Vagina (tissue), 2 donors: Measurements from ENCODE around the gene ARHGAP23. TPM values are rescaled to one million over a fixed set of nuclear protein-coding genes. Genes with fewer than 3 reads are reported as not detected.
"Not testable (repeated sequence)": the region's sequence is repeated elsewhere in the genome, so short reads cannot be mapped to it uniquely, and the experiment has no call there.

Experiments
- DNase-seq, 2 donors: peaks; one replicate each; pipeline ENCODE4 v3.0.0-alpha.2; 2017; ENCODE audit errors: extremely low spot score in 2 of 2
- H3K27ac ChIP-seq: fragments of 200-600 bp; sonication (generic); one replicate; pipeline ENCODE4 v1.5.1; 2019
- H3K27me3 ChIP-seq: fragments of 200-600 bp; sonication (generic); one replicate; pipeline ENCODE4 v1.5.1; 2019
- H3K36me3 ChIP-seq, 2 donors: fragments of 200-600 bp; sonication (generic); one replicate each; pipeline ENCODE4 v1.5.1; 2017 to 2019
- H3K4me1 ChIP-seq: fragments of 200-600 bp; sonication (generic); one replicate; pipeline ENCODE4 v1.5.1; 2019
- H3K4me3 ChIP-seq, 2 donors: fragments of 200-600 bp; sonication (generic); 1 replicate in 1 of 2; 2 replicates in 1 of 2; pipeline ENCODE4 v1.5.1; 2016 to 2019
- H3K9me3 ChIP-seq: fragments of 200-600 bp; sonication (generic); one replicate; pipeline ENCODE4 v1.5.1; 2019
- POLR2A ChIP-seq, 2 donors: fragments of 450-650 bp; IDR thresholded peaks; one replicate each; pipeline ENCODE4 v1.6.1; 2017; ENCODE audit warnings: antibody characterized with exemption in 2 of 2, mild to moderate bottlenecking in 2 of 2, moderate library complexity in 2 of 2
- POLR2AphosphoS5 ChIP-seq, 2 donors: sonication (generic); formaldehyde crosslinking; IDR thresholded peaks; one replicate each; pipeline ENCODE4 v1.9.0; 2017; ENCODE audit warnings: antibody characterized with exemption in 2 of 2, mild to moderate bottlenecking in 2 of 2, low read depth in 1 of 2; ENCODE audit not compliant: insufficient read depth in 1 of 2
- intact Hi-C: fragments of 100-400 bp; cut with DNase I; formaldehyde crosslinking; loops from one replicate; pipeline ENCODE4 v1.15.1; 2023
- total RNA-seq: library from RNA; depleted of rRNA; stranded (reverse); fragments of >200 nt; gene quantifications from one replicate; pipeline ENCODE4 v1.2.3, GENCODE V29; 2016
- TF ChIP-seq, protein P1 (sequence below), 3 experiments: fragments of 450-650 bp in 2 of 3; fragments of 200-600 bp in 1 of 3; sonication (generic) in 1 of 3; IDR thresholded peaks; one replicate each; pipeline ENCODE4 v1.5.1; 2017 to 2019; ENCODE audit warnings: antibody characterized with exemption in 3 of 3, mild to moderate bottlenecking in 2 of 3, moderate library complexity in 2 of 3

Gene ARHGAP23
- total RNA-seq, 1 donor from 2014 or later, result 70.2 TPM

- Histone ChIP-seq H3K27ac (no peak overlapping the region), H3K36me3 (peaks cover 0 to 66% of the 10 kb centered on the region in 2 donors)
- intact Hi-C loops, result no loop called here
These were observed 70.1 kb downstream of the ARHGAP23 start for GRCh38 chr17:38498353-38498752.

GRCh38 chr17:38499230-38499629 is 71.0 kb downstream of the ARHGAP23 start:
- intact Hi-C loops, result not testable (repeated sequence)

More at GRCh38 chr17:38498353-38498752, 70.1 kb downstream of the ARHGAP23 start:
- H3K9me3 ChIP-seq, result no peaks in the 10 kb centered on the region
- no peaks in the 10 kb centered on the region for H3K27me3 ChIP-seq
- no peak overlapping the region for H3K4me3 ChIP-seq
- H3K4me1 ChIP-seq, result no peaks in the 10 kb centered on the region
- no peak for DNase-seq
- TF ChIP-seq POLR2A (IDR thresholded peaks at IDR 0.05), result no peak
- no peak for TF ChIP-seq POLR2AphosphoS5 (IDR thresholded peaks at IDR 0.05; ENCODE audit: insufficient read depth in 1 of 2, low read depth in 1 of 2)
- TF ChIP-seq, protein P1, sequence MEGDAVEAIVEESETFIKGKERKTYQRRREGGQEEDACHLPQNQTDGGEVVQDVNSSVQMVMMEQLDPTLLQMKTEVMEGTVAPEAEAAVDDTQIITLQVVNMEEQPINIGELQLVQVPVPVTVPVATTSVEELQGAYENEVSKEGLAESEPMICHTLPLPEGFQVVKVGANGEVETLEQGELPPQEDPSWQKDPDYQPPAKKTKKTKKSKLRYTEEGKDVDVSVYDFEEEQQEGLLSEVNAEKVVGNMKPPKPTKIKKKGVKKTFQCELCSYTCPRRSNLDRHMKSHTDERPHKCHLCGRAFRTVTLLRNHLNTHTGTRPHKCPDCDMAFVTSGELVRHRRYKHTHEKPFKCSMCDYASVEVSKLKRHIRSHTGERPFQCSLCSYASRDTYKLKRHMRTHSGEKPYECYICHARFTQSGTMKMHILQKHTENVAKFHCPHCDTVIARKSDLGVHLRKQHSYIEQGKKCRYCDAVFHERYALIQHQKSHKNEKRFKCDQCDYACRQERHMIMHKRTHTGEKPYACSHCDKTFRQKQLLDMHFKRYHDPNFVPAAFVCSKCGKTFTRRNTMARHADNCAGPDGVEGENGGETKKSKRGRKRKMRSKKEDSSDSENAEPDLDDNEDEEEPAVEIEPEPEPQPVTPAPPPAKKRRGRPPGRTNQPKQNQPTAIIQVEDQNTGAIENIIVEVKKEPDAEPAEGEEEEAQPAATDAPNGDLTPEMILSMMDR (IDR thresholded peaks at IDR 0.05), result no peak

DNA sequence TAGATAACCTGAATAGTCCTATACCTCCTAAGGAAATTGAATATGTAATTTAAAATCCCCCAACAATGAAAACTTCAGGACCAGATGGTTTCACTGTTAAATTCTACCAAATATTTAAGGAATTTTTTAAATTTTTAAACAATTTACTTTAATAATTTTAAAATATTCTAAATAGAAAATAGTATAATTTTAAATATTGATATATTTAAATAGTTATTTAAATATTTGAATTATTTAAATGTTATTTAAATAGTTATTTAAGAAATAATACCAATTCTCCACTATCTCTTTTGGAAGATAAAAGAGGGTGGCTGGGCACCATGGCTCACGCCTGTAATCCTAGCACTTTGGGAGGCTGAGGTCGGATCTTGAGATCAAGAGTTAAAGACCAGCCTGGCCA is 73.5 kb downstream of the ARHGAP23 start:
- DNase-seq, result not testable (repeated sequence)

More at GRCh38 chr17:38499230-38499629, 71.0 kb downstream of the ARHGAP23 start:
- DNase-seq, H3K27ac ChIP-seq, H3K4me3 ChIP-seq, H3K9me3 ChIP-seq, H3K4me1 ChIP-seq, H3K27me3 ChIP-seq: not testable (repeated sequence)
- H3K36me3 ChIP-seq, result peaks cover 0 to 59% of the 10 kb centered on the region in 2 donors

GRCh38 chr17:38503286-38503913 is 75.1 kb downstream of the ARHGAP23 start:
- intact Hi-C loops, DNase-seq, H3K4me1 ChIP-seq, H3K27me3 ChIP-seq, H3K9me3 ChIP-seq, H3K27ac ChIP-seq, H3K4me3 ChIP-seq: not testable (repeated sequence)
- H3K36me3 ChIP-seq, result peaks cover 0 to 61% of the 10 kb centered on the region in 2 donors

More for the DNA sequence above, 73.5 kb downstream of the ARHGAP23 start:
- H3K27me3 ChIP-seq, H3K4me3 ChIP-seq, H3K27ac ChIP-seq, intact Hi-C loops, H3K4me1 ChIP-seq, H3K9me3 ChIP-seq: not testable (repeated sequence)
- H3K36me3 ChIP-seq, result peaks cover 0 to 67% of the 10 kb centered on the region in 2 donors

- Histone ChIP-seq H3K36me3 (peaks cover 0 to 53% of the 10 kb centered on the region in 2 donors), H3K4me1 (no peaks in the 10 kb centered on the region), H3K4me3 (no peak overlapping the region), H3K27ac (no peak overlapping the region), H3K27me3 (no peaks in the 10 kb centered on the region), H3K9me3 (no peaks in the 10 kb centered on the region)
- no peak for DNase-seq
- TF ChIP-seq POLR2AphosphoS5 (IDR thresholded peaks at IDR 0.05; ENCODE audit: insufficient read depth in 1 of 2, low read depth in 1 of 2) (no peak), POLR2A (IDR thresholded peaks at IDR 0.05) (no peak)
- TF ChIP-seq, protein P1 (IDR thresholded peaks at IDR 0.05), result no peak
- intact Hi-C loops, result no loop called here
These were observed 76.0 kb downstream of the ARHGAP23 start for GRCh38 chr17:38504216-38504615.

DNA sequence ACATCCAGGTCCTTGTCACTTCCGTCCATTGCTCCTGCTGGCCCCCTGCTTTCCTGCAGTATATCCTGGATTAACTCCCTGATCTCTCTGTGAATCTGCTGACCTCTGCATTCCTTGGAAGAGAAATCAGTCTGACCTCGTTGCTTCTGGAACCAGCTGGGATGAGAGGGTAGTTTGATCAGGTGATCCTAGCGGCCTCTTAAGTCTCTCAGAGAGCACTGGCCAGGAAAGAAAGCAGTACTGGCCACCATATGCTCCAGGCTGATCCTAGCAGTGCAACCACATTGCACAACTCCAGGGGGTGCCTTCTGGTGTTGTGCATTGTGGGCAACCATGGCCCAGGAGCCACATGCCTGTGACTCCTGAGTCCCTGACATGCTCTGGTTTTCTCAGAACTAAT is 79.2 kb downstream of the ARHGAP23 start:
- H3K9me3 ChIP-seq, result no peaks in the 10 kb centered on the region
- H3K4me3 ChIP-seq, result no peak overlapping the region
- no peak overlapping the region for H3K27ac ChIP-seq
- DNase-seq, result no peak
- peaks cover 19% of the 10 kb centered on the region for H3K4me1 ChIP-seq
- no peak for TF ChIP-seq POLR2A (IDR thresholded peaks at IDR 0.05)
- TF ChIP-seq, protein P1 (IDR thresholded peaks at IDR 0.05), result no peak
- TF ChIP-seq POLR2AphosphoS5 (IDR thresholded peaks at IDR 0.05; ENCODE audit: insufficient read depth in 1 of 2, low read depth in 1 of 2), result no peak
- peaks cover 0 to 35% of the 10 kb centered on the region in 2 donors for H3K36me3 ChIP-seq
- intact Hi-C loops, result no loop called here
- H3K27me3 ChIP-seq, result no peaks in the 10 kb centered on the region
